Ovary (tissue), 9 donors: ENCODE data around the gene STK39. TPM values are rescaled to one million over a fixed set of nuclear protein-coding genes. Genes with fewer than 3 reads are reported as not detected.

Source experiments
- DNase-seq, 5 donors: peaks; one replicate each; pipeline ENCODE4 v3.0.0-alpha.2; 2019 to 2020
- H3K27ac ChIP-seq, 2 donors: fragments of 200-600 bp; one replicate each; pipeline versions ENCODE4 v1.5.1 to v1.8.0; 2019 to 2022
- H3K27me3 ChIP-seq: fragments of 200-600 bp; one replicate; pipeline ENCODE4 v1.8.0; 2022
- H3K36me3 ChIP-seq: fragments of 200-600 bp; sonication (generic); one replicate; pipeline ENCODE4 v1.5.1; 2019
- H3K4me1 ChIP-seq: one replicate; pipeline ENCODE4 v1.8.1; 2013; ENCODE audit warnings: mild to moderate bottlenecking, moderate library complexity; ENCODE audit not compliant: insufficient read depth
- H3K4me3 ChIP-seq: fragments of 200-600 bp; sonication (generic); one replicate; pipeline ENCODE4 v1.5.1; 2017
- H3K9me3 ChIP-seq, 2 donors: fragments of 200-600 bp in 1 of 2; sonication (generic) in 1 of 2; one replicate each; pipeline versions ENCODE4 v1.5.1 to v1.8.1; 2013 to 2019; ENCODE audit warnings: mild to moderate bottlenecking in 1 of 2, moderate library complexity in 1 of 2
- CTCF ChIP-seq, 3 donors: fragments of 450-650 bp in 2 of 3; fragments of 200-600 bp in 1 of 3; IDR thresholded peaks; one replicate each; pipeline versions ENCODE4 v1.5.1 to v1.8.0; 2016 to 2022; ENCODE audit warnings: antibody characterized with exemption in 3 of 3, mild to moderate bottlenecking in 1 of 3
- EP300 ChIP-seq: sonication (generic); formaldehyde crosslinking; IDR thresholded peaks from one replicate; pipeline ENCODE4 v1.6.1; 2017; ENCODE audit warnings: antibody characterized with exemption
- POLR2A ChIP-seq: fragments of 450-650 bp; IDR thresholded peaks from one replicate; pipeline ENCODE4 v1.6.1; 2017; ENCODE audit warnings: antibody characterized with exemption, mild to moderate bottlenecking, moderate library complexity
- WGBS, 3 donors: extraction: QIAGEN DNeasy Blood & Tissue Kit in 1 of 3; methylation state at CpG; one replicate each; pipeline versions ENCODE4 v1.1.5 to v1.1.7; 2013 to 2017; 5-methylcytosine and 5-hydroxymethylcytosine counted together
- intact Hi-C, 4 donors: fragments of 100-400 bp; cut with DNase I; formaldehyde crosslinking; loops; one replicate each; pipeline versions ENCODE4 v1.11.0 to v1.15.1; 2022 to 2023
- polyA plus RNA-seq, 2 donors: library from polyadenylated mRNA; stranded (reverse); fragments of 200-250 nt in 1 of 2; fragments of 350-450 nt in 1 of 2; fragmentation: Illumina TruSeq in 1 of 2; extraction: RNeasy Lipid Tissue Mini Kit (QIAGEN cat#74804) in 1 of 2; gene quantifications; one replicate each; pipeline ENCODE4 v1.2.3, GENCODE V29; 2013 to 2014
- total RNA-seq, 7 donors: library from RNA; depleted of rRNA in 2 of 7; stranded (reverse); fragments of >200 nt in 2 of 7; fragmentation: NEBNext Ultra II Directional in 3 of 7; extraction: Animal tissue kit (Norgen Biotek cat#: 25700) in 3 of 7; gene quantifications; one replicate each; pipeline versions ENCODE4 v1.1.0 to v1.2.4, GENCODE V29; 2016 to 2023
- donor health status: DM: no; HTN: no; CAD: no; lungs with moderate emphysema.
- donor health status: DM: no; HTN: no; CAD: no.
- donor health status: Bipolar disorder and iron deficiency.
- donor health status: DM: yes; HTN: yes; CAD: no.
- donor health status: DM: no; HTN: no; CAD: no.
- donor health status: DM: yes; HTN: yes; CAD: no.

Gene STK39
- total and polyA plus RNA-seq, 9 donors, result 5.9 to 14.1 (median 10.6) TPM

GRCh38 chr2:168212866-168213265 lies 34.5 kb downstream of the STK39 start:
- intact Hi-C loops, result no loop called here
- Histone ChIP-seq H3K4me3 (no peak overlapping the region), H3K27me3 (no peaks in the 10 kb centered on the region), H3K36me3 (no peaks in the 10 kb centered on the region), H3K4me1 (no peaks in the 10 kb centered on the region), H3K27ac (no peak overlapping the region), H3K9me3 (no peaks in the 10 kb centered on the region)
- 68 to 72% (median 71%) methylated on average over 3 of the region's 3 CpGs for WGBS, 3 donors
- DNase-seq, result no peak
- TF ChIP-seq POLR2A (no peak), EP300 (no peak), CTCF (IDR thresholded peaks at IDR 0.05) (no peak)

GRCh38 chr2:168212167-168212566 lies 35.2 kb downstream of the STK39 start:
- Histone ChIP-seq H3K4me1 (no peaks in the 10 kb centered on the region), H3K27ac (no peak overlapping the region), H3K4me3 (no peak overlapping the region), H3K27me3 (no peaks in the 10 kb centered on the region), H3K9me3 (no peaks in the 10 kb centered on the region), H3K36me3 (no peaks in the 10 kb centered on the region)
- WGBS, 3 donors, result 70 to 81% (median 76%) methylated on average over 4 of the region's 4 CpGs
- TF ChIP-seq EP300 (no peak), CTCF (IDR thresholded peaks at IDR 0.05) (no peak)
- no peak for DNase-seq
- intact Hi-C loops, result no loop called here

DNA sequence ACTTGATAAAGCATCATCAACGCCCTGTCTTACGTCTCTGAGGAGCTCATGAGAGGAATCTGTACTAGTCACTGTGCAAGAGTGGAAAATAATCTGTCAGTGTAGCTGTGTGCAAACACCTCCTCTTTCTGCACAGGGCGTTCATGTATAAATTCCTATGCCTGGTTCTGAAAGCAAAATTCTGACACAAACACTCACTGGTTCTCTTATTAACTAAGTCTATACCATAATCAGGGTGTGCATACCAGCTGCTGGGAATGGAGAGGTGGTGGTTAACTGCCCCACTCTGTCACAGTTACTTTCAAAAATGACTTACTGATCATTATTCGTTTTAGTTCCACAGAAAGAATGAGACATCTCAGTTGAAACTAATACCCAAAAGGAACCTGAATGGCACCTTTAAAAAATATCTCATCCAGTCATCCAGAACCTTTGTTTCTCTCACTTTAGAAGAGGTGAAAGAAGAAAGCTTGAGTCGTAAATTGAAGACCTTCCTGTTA lies 35.7 kb downstream of the STK39 start:
- H3K9me3 ChIP-seq, result no peaks in the 10 kb centered on the region
- no peaks in the 10 kb centered on the region for H3K36me3 ChIP-seq
- H3K4me3 ChIP-seq, result no peak overlapping the region
- no peaks in the 10 kb centered on the region for H3K4me1 ChIP-seq
- 78 to 83% (median 79%) methylated on average over 5 of the region's 5 CpGs for WGBS, 3 donors
- no peaks in the 10 kb centered on the region for H3K27me3 ChIP-seq
- intact Hi-C loops, result no loop called here
- no peak overlapping the region for H3K27ac ChIP-seq
- DNase-seq, result no peak
- TF ChIP-seq EP300, result no peak
- TF ChIP-seq POLR2A, result no peak
- no peak for TF ChIP-seq CTCF (IDR thresholded peaks at IDR 0.05)

DNA sequence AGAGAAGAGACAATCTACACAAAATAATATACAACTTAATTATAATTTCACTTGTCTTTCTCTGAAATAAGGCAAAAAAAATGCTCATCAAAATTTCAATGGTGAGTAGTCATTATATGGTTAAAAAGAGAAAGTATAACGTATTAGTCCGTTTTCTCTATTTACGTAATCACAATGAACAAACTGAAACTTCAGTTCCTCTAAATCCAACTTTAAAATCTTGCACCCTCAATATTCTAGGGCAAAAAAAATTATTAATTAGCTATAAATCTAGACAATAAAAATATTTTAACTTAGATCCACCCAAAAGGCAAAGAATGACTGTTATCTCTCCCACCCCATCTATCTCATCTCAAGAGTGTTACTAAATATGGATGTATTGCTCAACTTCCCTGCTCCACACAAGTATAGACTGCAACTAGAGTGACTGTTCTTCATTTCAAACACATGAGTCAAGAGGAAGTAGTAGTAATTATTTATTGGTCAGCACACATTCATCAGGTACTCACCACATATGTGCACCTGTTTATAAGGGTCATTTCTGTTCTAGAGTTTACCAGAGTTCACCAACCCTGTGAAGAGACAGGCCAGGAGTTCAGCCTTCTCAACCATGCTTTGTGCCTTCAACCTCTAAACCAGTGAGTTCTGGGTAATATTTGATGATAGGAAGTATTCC lies 36.4 kb downstream of the STK39 start:
- no peak for TF ChIP-seq POLR2A
- TF ChIP-seq CTCF (IDR thresholded peaks at IDR 0.05), result no peak
- TF ChIP-seq EP300, result no peak
- no peak overlapping the region for H3K4me3 ChIP-seq

More for the DNA sequence above, 36.4 kb downstream of the STK39 start:
- Histone ChIP-seq H3K27ac (no peak overlapping the region), H3K27me3 (no peaks in the 10 kb centered on the region), H3K4me1 (no peaks in the 10 kb centered on the region), H3K9me3 (no peaks in the 10 kb centered on the region), H3K36me3 (no peaks in the 10 kb centered on the region)
- DNase-seq, result no peak
- intact Hi-C loops, result no loop called here
- 34 to 44% (median 36%) methylated on average over 3 of the region's 3 CpGs for WGBS, 3 donors
